Stimulated activated CD8-positive, alpha-beta memory T cell treated with anti-CD3 and anti-CD28 coated beads, Interleukin-12 subunit alpha, Interleukin-12 subunit beta, amount 100 ng/mL, for 24 hours (primary cell): Measurements from ENCODE around the gene PCP2.

ENCODE experiments used
- DNase-seq: peaks from one replicate; pipeline ENCODE4 v3.0.0-alpha.2; 2020; ENCODE audit errors: extremely low read depth

PCP2 gene

DNA sequence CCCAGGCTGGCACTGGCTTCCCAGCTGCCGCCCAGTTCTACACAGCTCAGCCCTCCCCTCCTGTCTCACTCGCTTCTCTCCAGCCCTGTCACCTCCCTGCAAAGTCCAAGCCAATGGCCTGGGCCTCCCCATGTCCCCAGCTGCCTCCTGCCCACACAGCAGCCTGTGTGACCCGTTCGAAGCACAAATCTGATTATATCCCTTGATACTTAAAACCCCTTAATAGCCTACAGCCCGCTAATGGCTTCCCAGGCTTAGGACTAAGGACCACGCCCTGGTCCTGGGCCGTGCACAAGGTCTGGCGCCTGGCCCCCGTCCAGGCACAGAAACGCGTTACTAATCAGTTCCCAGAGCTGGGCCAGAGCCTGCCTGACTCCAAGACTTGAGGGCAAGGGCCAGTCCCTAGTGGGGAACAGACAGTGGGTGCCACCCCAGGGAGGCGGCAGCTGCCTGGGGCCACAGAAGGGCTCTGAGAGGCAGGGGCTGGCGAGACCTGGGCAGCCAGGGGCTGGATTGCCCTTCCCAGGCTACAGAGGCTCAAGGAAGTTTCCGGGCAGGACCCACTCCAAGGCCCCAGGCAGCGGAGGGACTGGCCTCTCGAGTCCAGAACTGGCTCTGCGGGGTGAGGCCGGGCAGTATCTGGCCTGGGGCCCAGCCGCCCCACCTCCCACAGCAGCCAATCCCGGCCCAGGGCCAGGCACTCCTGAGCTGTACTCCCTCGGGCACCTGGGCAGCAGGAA lies 14.6 kb downstream of the PCP2 start:
- no peak for DNase-seq

DNA sequence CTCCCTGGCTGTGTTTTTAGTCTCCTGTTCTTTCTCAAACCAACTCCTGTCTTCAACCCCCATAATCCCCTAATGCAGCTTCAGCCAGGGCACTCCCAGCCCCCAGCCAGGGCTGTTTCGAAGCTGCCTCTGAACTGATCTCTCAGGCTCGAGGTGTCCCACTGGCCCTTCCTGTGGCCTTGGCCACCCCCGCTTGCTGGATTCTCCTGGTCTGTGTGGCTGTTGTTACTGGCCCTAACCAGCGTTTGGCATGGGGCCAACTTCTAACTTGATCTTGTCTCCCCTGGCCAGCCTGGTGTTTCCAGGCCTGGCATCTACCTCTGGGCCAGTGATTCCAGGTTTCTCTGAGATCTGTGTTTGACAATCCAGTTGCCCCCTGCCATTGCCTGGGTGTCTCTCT lies 15.2 kb downstream of the PCP2 start:
- no peak for DNase-seq

DNA sequence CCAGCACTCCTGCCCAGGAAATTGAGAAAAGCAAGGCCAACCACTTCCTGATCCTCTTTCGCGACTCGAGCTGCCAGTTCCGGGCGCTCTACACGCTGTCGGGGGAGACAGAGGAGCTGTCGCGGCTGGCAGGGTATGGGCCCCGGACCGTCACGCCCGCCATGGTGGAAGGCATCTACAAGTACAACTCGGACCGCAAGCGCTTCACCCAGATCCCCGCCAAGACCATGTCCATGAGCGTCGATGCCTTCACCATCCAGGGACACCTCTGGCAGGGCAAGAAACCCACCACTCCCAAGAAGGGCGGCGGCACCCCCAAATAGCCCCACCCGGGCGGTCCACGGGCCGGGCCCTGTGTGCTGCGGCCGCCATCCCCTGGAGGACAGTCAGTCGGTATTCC lies 15.8 kb downstream of the PCP2 start:
- no peak for DNase-seq

GRCh38 chr19:7617172-7617571 lies 16.3 kb downstream of the PCP2 start:
- no peak for DNase-seq

DNA sequence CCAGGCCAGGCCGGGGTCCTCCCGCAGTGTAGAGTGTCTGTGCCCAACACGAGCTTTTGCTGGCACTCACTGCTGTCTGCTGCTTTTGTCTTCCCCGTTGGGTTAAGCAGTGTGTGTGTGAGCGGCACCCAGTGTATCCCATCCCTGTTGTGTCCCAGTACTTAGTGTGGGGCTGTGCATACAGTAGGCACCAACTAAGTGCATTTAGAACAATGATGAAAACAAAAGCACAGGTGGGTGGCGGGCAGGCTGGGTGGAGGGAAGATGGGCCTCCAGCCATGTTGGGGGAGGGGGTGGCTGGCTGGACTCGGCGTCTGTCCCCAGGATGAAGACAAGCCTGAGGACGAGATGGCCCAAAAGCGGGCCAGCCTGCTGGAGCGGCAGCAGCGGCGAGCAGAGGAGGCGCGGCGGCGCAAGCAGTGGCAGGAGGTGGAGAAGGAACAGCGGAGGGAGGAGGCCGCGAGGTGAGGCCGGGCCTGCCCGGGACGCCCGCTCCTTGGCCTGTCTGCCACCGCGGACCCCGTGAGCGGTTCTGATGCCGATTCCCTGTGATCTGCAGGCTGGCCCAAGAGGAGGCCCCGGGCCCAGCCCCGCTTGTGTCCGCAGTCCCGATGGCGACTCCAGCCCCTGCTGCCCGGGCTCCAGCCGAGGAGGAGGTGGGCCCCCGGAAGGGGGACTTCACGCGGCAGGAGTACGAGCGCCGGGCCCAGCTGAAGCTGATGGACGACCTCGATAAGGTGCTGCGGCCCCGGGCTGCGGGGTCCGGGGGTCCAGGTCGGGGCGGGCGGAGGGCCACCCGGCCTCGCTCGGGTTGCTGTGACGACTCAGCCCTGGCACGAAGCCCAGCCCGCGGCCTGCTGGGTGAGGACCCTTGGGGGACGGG lies 18.4 kb downstream of the PCP2 start:
- DNase-seq = no peak

- DNase-seq = no peak
Measured at GRCh38 chr19:7612282-7613274, 20.9 kb downstream of the PCP2 start.

DNA sequence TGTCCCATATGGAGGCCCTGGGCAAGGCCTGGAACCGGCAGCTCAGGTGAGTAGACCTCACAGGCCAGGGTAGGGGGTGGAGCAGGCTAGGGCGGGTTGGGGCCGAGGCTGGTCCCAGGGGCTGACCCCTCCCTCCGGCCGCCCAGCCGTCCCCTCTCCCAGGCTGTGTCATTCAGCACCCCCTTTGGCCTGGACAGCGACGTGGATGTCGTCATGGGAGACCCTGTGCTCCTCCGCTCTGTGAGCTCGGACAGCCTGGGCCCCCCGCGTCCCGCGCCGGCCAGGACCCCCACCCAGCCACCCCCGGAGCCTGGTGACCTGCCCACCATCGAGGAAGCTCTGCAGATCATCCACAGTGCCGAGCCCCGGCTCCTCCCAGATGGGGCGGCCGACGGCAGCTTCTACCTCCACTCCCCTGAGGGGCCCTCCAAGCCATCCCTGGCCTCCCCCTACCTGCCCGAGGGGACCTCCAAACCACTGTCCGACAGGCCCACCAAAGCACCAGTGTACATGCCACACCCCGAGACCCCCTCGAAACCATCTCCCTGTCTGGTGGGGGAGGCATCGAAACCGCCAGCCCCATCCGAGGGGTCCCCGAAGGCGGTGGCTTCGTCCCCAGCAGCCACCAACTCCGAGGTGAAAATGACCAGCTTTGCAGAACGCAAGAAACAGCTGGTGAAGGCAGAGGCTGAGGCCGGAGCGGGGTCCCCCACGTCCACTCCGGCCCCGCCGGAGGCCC lies 21.8 kb downstream of the PCP2 start:
- no peak for DNase-seq

GRCh38 chr19:7610491-7611240 lies 22.9 kb downstream of the PCP2 start:
- DNase-seq = no peak

- DNase-seq = no peak
Measured at GRCh38 chr19:7607874-7608560, 25.5 kb downstream of the PCP2 start.

- no peak for DNase-seq
Measured at GRCh38 chr19:7607212-7607873, 26.2 kb downstream of the PCP2 start.

- DNase-seq = no peak
Measured at GRCh38 chr19:7606289-7606688, 27.2 kb downstream of the PCP2 start.

DNA sequence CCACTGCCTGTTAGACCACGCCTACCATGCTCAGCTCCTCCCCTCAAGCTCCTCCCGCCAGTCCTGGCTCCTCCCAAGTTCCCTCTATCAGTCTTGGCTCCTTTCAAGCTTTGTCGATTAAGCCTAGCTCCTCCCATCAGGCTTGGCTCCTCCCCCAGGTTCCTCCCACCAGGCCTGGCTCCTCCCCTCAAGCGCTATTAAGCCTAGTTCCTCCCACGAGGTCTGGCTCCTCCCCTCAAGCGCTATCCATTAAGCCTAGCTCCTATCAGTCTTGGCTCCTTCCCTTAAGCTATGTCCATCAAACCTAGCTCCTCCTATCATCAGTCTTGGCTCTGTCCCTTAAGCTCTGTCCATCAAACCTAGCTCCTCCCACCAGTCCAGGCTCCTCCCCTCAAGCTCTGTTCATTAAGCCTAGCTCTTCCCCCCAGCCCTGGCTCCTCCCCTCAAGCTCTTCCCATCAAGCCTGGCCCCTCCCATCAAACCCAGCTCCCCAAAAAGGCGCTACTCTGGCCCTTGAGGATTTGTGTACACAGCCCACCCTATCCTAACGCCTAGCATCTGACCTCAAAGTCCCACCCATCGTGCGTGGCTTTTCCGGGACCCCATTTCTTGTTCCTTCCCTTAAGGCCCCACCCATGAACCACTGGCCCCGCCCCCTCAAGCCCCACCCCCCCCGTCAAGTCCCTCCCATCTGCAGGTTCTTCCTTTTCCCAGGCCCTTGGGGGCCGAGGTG lies 27.9 kb downstream of the PCP2 start:
- no peak for DNase-seq

GRCh38 chr19:7603919-7604318 lies 29.6 kb downstream of the PCP2 start:
- DNase-seq = no peak

- DNase-seq = no peak
Measured at GRCh38 chr19:7602935-7603497, 30.5 kb downstream of the PCP2 start.

- DNase-seq = no peak
Measured at GRCh38 chr19:7602240-7602934, 31.1 kb downstream of the PCP2 start.

DNA sequence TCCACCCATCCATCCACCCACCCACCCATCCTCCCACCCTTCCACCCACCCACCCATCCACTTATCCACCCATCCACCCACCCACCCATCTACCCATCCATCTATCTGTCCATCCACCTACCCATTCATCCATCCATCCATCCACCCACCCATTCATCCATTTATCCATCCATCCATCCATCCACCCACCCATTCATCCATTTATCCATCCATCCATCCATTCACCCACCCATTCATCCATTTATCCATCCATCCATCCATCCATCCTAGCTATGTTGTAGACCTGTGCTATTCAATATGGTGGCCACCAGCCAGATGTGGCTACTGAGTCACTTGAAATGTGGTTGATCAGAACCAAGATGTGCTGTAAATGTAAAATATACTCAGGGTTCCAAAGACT lies 32.8 kb downstream of the PCP2 start:
- DNase-seq = no peak

DNA sequence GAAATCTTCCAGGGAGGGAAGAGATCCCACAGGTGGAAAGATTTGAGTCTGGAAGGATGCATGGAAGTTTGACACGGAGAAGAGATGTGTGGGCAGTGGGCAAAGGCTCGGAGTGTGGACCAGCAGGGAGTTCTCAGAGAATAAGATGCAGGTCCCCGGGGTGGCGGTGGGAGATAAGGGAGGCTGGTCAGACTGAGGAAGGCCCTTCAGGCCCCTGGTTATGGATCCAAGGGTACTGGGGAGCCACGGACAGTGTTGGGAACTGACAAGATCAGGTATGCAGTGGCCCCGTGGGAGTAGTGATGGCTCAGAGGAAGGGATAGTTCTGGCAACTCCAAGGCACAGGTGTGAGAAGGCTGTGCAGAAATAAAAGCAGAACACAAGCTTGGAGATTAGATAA lies 35.3 kb downstream of the PCP2 start:
- DNase-seq = no peak

GRCh38 chr19:7597689-7598088 lies 35.8 kb downstream of the PCP2 start:
- DNase-seq = no peak
